ENCODE data around the gene HIPK2.

GRCh38 chr7:139687980-139688632, 89.7 kb downstream of the HIPK2 start:
- no peak for TF ChIP-seq CTCF (IDR thresholded peaks at IDR 0.05)
- no peak for TF ChIP-seq POLR2A (IDR thresholded peaks at IDR 0.05)
